Prostate gland (tissue), 2 donors: ENCODE results near the gene SKAP2.

Source experiments
- CTCF ChIP-seq, 4 experiments: fragments of 200-600 bp in 2 of 4; fragments of 450-650 bp in 2 of 4; sonication (generic) in 2 of 4; IDR thresholded peaks; 1 replicate in 3 of 4; 2 replicates in 1 of 4; pipeline ENCODE4 v1.5.1; 2016 to 2019; ENCODE audit warnings: antibody characterized with exemption in 4 of 4, mild to moderate bottlenecking in 2 of 4, moderate library complexity in 2 of 4
- POLR2AphosphoS5 ChIP-seq: sonication (generic); formaldehyde crosslinking; IDR thresholded peaks from one replicate; pipeline ENCODE4 v1.6.1; 2017; ENCODE audit warnings: antibody characterized with exemption

GRCh38 chr7:26626156-26626555, 238.2 kb downstream of the SKAP2 start:
- no peak for TF ChIP-seq POLR2AphosphoS5
- no peak for TF ChIP-seq CTCF (IDR thresholded peaks at IDR 0.05)
